Measurements from ENCODE around the gene SCG2.

The SCG2 gene

DNA sequence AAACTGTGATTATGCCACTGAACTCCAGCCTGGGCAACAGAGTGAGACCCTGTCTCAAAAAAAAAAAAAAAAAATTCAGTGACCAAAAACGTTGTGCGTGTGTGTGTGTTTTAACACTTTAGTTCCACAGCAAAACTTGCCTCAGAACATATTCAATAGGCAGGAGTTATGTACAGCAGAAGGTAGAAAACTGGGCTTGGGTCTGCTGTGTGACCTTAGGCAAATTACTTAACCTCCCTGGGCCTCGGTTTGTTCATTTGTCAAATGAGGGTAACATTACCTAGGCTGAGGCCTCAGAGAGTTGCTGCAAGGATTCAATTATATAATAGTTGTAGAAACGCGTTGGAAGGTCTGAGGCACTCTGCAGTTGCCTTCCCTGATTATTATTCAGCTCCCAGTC is 10.3 kb upstream of the SCG2 start:
- no peak overlapping the region for H3K4me3 ChIP-seq (ENCODE audit: low read depth, low read length)
- TF ChIP-seq, protein P1, sequence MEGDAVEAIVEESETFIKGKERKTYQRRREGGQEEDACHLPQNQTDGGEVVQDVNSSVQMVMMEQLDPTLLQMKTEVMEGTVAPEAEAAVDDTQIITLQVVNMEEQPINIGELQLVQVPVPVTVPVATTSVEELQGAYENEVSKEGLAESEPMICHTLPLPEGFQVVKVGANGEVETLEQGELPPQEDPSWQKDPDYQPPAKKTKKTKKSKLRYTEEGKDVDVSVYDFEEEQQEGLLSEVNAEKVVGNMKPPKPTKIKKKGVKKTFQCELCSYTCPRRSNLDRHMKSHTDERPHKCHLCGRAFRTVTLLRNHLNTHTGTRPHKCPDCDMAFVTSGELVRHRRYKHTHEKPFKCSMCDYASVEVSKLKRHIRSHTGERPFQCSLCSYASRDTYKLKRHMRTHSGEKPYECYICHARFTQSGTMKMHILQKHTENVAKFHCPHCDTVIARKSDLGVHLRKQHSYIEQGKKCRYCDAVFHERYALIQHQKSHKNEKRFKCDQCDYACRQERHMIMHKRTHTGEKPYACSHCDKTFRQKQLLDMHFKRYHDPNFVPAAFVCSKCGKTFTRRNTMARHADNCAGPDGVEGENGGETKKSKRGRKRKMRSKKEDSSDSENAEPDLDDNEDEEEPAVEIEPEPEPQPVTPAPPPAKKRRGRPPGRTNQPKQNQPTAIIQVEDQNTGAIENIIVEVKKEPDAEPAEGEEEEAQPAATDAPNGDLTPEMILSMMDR (IDR thresholded peaks at IDR 0.05; ENCODE audit: borderline replicate concordance, insufficient read depth, low read depth, low read length) = no peak

DNA sequence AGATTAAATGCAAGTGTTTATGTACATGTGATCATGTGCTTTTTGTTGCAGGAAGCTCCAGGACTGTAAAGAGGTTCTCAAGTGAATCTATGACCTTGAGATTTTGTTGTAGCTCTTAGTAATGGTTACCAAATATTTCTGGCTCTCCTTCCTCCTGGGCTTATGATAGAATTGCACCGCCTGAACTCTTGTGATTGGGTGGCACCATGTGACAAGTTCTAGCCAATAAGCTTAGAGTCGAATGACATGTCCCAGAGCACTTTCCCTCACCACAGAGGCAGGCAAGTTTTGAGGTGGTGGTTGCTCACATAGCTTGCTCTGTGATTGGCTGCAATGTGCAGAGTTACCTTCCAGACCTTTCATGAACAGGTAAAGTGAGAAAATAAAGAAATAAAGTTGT is 8.9 kb upstream of the SCG2 start:
- TF ChIP-seq, protein P1 (IDR thresholded peaks at IDR 0.05; ENCODE audit: borderline replicate concordance, insufficient read depth, low read depth, low read length) = no peak
- H3K4me3 ChIP-seq (ENCODE audit: low read depth, low read length) = no peak overlapping the region

DNA sequence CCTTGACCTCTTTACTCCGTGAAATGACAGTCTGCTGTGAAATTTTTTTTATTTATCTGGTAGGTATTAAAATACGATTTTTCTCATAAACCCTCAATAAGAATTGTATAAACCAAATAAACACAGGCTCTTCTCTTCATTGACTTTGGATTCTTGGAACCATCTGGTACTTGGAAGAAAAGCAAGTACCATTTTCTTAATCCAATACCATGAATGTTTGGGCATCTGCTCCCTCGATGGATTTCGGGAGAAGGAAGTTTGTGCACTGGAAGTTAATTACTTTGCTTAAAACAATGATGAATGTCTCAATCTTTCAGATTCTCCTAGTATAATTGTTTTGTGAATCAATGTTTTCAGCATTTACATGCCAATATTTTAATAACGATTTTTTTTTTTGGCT is 5.3 kb upstream of the SCG2 start:
- H3K4me3 ChIP-seq (ENCODE audit: low read depth, low read length) = no peak overlapping the region

DNA sequence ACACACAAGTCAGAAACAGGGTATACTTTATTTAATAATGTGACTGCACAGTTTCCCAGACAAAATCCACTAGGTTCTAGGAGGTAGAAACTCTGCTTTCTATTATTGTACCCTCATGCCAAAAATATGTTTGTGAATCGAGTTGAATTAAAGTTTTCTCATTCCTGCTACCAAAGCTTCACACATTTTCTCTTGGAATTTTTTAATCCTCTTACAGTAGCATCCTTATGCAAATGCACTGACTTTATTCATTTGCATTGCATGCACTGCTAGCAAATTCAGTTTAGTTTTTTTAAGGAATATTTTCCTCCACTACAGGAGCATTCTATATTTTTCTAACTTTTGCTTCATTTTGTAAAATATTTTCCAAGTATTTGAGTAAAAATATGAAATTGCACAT is 4.8 kb upstream of the SCG2 start:
- TF ChIP-seq, protein P1 (IDR thresholded peaks at IDR 0.05; ENCODE audit: borderline replicate concordance, insufficient read depth, low read depth, low read length) = no peak
- H3K4me3 ChIP-seq (ENCODE audit: low read depth, low read length) = no peak overlapping the region

More for the DNA sequence above, 5.3 kb upstream of the SCG2 start:
- TF ChIP-seq, protein P1 (IDR thresholded peaks at IDR 0.05; ENCODE audit: borderline replicate concordance, insufficient read depth, low read depth, low read length) = no peak

DNA sequence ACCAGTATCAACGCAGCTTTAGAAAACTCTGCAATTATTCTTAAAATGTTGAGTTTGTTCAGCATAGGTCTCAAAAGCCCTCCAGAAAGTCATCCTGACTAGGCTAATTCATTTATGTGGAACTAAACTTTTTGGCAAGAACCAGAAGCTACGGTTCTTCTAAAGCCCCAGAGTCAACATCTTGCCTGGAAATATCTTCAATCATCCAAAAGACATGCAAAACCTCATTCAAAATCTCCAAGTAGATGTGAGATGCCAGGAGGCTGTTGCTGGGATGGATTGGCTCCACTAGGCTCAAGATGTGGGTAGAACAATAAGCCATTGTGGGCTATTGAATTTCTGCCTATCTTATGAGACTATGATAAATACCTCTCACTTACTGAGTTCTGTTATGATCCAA is 2.1 kb upstream of the SCG2 start:
- no peak overlapping the region for H3K4me3 ChIP-seq (ENCODE audit: low read depth, low read length)
- TF ChIP-seq, protein P1 (IDR thresholded peaks at IDR 0.05; ENCODE audit: borderline replicate concordance, insufficient read depth, low read depth, low read length) = no peak

DNA sequence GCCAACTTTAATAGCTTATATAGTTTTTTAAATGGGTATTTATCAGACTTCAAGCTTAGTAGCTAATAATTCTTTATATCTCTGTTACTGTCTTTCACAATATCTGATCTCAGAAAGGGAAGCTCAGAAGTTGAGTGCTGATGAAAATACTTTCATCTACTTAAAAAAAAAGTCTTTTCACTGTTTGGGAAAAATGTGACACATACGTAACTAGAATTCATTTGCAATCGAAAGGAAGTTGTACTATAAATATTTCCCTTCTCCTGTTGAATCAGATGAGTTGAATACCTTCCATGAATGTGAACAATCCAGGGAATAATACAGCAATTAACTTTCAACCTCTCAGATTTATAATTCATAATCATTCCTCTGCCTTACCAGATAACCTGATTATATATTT is 811 bp upstream of the SCG2 start:
- TF ChIP-seq, protein P1 (IDR thresholded peaks at IDR 0.05; ENCODE audit: borderline replicate concordance, insufficient read depth, low read depth, low read length) = no peak
- H3K4me3 ChIP-seq (ENCODE audit: low read depth, low read length) = no peak overlapping the region

DNA sequence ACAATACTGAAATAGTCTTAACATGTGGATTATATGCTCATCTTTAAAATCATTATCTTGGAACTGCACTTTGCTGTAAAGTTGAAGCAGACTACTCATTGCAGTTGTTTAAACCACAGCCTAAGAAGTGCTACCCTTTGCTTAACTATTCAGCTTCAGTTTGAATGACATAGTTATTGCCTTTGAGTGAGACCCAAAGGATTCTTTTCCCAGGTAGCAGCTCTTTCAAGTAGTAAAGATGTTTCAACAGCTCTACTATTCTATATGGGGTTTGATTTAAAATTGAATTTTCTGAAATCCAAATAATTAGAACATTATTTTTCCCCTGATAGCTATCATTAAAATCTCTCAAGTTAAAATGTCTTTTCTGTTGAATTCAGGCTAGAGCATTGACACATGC is 1.1 kb downstream of the SCG2 start:
- no peak overlapping the region for H3K4me3 ChIP-seq (ENCODE audit: low read depth, low read length)
- TF ChIP-seq, protein P1 (IDR thresholded peaks at IDR 0.05; ENCODE audit: borderline replicate concordance, insufficient read depth, low read depth, low read length) = no peak

Measured in GM12875 (cell line).